Measurements from ENCODE around the gene RASD2. TPM values are rescaled to one million over a fixed set of nuclear protein-coding genes. Genes with fewer than 3 reads are reported as not detected.

Gene RASD2
- total and polyA plus RNA-seq, 10 donors: 0.04 to 0.44 (median 0.17) TPM; not detected in 3

GRCh38 chr22:35590634-35591295 is 50.1 kb downstream of the RASD2 start:
- 51 to 69% (median 61%) methylated on average over 13 of the region's 13 CpGs for WGBS, 5 donors
- H3K27me3 ChIP-seq (replicated peaks in 1 of 7): peaks cover 0 to 4% (median 0%) of the 10 kb centered on the region in 7 donors
- no peak for DNase-seq
- H3K4me1 ChIP-seq: peaks cover 0 to 16% (median 0%) of the 10 kb centered on the region in 6 donors
- H3K4me3 ChIP-seq: no peak overlapping the region
- TF ChIP-seq CTCF (IDR thresholded peaks at IDR 0.05 in 8 of 11, conservative IDR thresholded peaks at IDR 0.05 in 3 of 11) (no peak), POLR2AphosphoS5 (IDR thresholded peaks at IDR 0.05) (no peak), POLR2A (IDR thresholded peaks at IDR 0.05) (no peak)
- no peaks in the 10 kb centered on the region for H3K9me3 ChIP-seq
- intact Hi-C loops (cut with DNase I; ENCODE audit: low total_unique reads): no loop called here
- no peaks in the 10 kb centered on the region for H3K36me3 ChIP-seq
- no peak overlapping the region for H3K27ac ChIP-seq

DNA sequence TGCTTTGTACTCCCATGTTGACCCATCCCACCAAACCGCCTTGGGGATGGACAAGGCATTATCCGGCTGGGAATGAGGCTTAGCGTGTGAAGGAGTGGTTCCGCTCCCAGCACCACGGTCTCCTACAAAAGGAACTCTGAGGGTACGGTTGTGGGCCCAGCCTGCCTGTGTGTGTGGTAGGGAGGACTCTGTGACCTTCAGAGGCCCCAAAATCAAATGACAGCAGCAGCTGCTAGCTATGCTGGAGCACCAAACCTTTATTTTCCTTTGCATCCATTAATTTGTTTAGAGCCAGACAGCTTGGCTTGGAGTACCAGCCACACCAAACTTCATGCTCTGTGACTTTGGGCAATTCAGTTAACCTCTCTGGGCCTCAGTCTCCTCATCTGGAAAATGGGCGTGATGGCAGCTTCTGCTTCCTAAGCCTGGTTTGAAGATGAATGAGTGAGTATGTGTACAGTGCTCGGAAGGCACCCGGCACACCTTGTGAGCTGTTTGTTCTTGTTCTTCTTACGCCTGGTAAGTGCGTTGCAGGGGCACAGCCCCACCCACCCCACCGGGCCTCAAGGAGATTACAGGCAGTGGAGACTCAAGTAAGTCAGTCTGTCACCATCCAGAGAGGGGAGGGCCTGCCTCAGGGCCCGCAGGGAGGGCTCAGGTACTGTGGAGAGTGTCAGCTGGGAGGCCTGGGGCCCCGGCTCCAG is 51.2 kb downstream of the RASD2 start:
- peaks cover 0 to 4% (median 0%) of the 10 kb centered on the region in 7 donors for H3K27me3 ChIP-seq (replicated peaks in 1 of 7)
- intact Hi-C loops (cut with DNase I; ENCODE audit: low total_unique reads): no loop called here
- no peak for TF ChIP-seq POLR2AphosphoS5 (IDR thresholded peaks at IDR 0.05)
- no peak for TF ChIP-seq POLR2A (IDR thresholded peaks at IDR 0.05)
- no peak for TF ChIP-seq CTCF (IDR thresholded peaks at IDR 0.05 in 8 of 11, conservative IDR thresholded peaks at IDR 0.05 in 3 of 11)
- WGBS, 5 donors: 87 to 95% (median 90%) methylated on average over 14 of the region's 14 CpGs
- DNase-seq: no peak
- H3K36me3 ChIP-seq: no peaks in the 10 kb centered on the region
- H3K4me3 ChIP-seq: no peak overlapping the region
- no peak overlapping the region for H3K27ac ChIP-seq
- no peaks in the 10 kb centered on the region for H3K9me3 ChIP-seq
- H3K4me1 ChIP-seq: peaks cover 0 to 16% (median 0%) of the 10 kb centered on the region in 6 donors

GRCh38 chr22:35592418-35592967 is 51.9 kb downstream of the RASD2 start:
- DNase-seq: no peak
- intact Hi-C loops (cut with DNase I; ENCODE audit: low total_unique reads): no loop called here

More at GRCh38 chr22:35592418-35592967, 51.9 kb downstream of the RASD2 start:
- Histone ChIP-seq H3K9me3 (no peaks in the 10 kb centered on the region), H3K4me3 (no peak overlapping the region), H3K36me3 (no peaks in the 10 kb centered on the region), H3K4me1 (peaks cover 0 to 16% (median 0%) of the 10 kb centered on the region in 6 donors), H3K27ac (no peak overlapping the region), H3K27me3 (replicated peaks in 1 of 7) (peaks cover 0 to 4% (median 0%) of the 10 kb centered on the region in 7 donors)
- no peak for TF ChIP-seq CTCF (IDR thresholded peaks at IDR 0.05 in 8 of 11, conservative IDR thresholded peaks at IDR 0.05 in 3 of 11)
- TF ChIP-seq POLR2A (IDR thresholded peaks at IDR 0.05): no peak
- no peak for TF ChIP-seq POLR2AphosphoS5 (IDR thresholded peaks at IDR 0.05)
- 71 to 86% (median 80%) methylated on average over 4 of the region's 4 CpGs for WGBS, 5 donors
